HepG2 (cell line): ENCODE results near the gene MFN2.

ENCODE experiments used
- CTCF ChIP-seq: sonication (generic); formaldehyde crosslinking; IDR thresholded peaks from 2 replicates; pipeline ENCODE4 v1.5.0; 2020; ENCODE audit warnings: mild to moderate bottlenecking, missing genetic modification reagents, moderate library complexity
- EHMT2 ChIP-seq: fragments of 200-600 bp; sonication (generic); IDR thresholded peaks from 2 replicates; pipeline ENCODE4 v1.7.0; 2017; ENCODE audit warnings: antibody characterized with exemption, low read depth, low read length, borderline replicate concordance
- EP300 ChIP-seq, 3 experiments: sonication (generic) in 1 of 3; formaldehyde crosslinking in 1 of 3; IDR thresholded peaks; 2 replicates each; pipeline versions ENCODE4 v1.5.1 to v1.6.1; 2011 to 2020; ENCODE audit warnings: low read depth in 2 of 3, low read length in 2 of 3, borderline replicate concordance in 1 of 3, improper control_type of control experiment in 1 of 3, mild to moderate bottlenecking in 1 of 3, missing genetic modification reagents in 1 of 3, moderate library complexity in 1 of 3
- GATAD1 ChIP-seq: IDR thresholded peaks from 2 replicates; pipeline ENCODE4 v1.6.1; 2016; ENCODE audit warnings: missing genetic modification reagents, missing compliant biosample characterization
- KDM4B ChIP-seq: sonication (generic); formaldehyde crosslinking; IDR thresholded peaks from 2 replicates; pipeline ENCODE4 v1.4.0; 2020; ENCODE audit warnings: missing genetic modification reagents
- POLR2A ChIP-seq, 2 experiments: IDR thresholded peaks; 2 replicates each; pipeline ENCODE4 v1.6.1; 2011; ENCODE audit warnings: low read depth in 2 of 2, low read length in 2 of 2, mild to moderate bottlenecking in 1 of 2, moderate library complexity in 1 of 2; ENCODE audit not compliant: insufficient read depth in 1 of 2
- TOE1 ChIP-seq: sonication (generic); formaldehyde crosslinking; IDR thresholded peaks from 2 replicates; pipeline ENCODE4 v1.4.0; 2020; ENCODE audit warnings: mild to moderate bottlenecking, missing genetic modification reagents
- ZNF468 ChIP-seq: sonication (generic); formaldehyde crosslinking; IDR thresholded peaks from 2 replicates; pipeline ENCODE4 v1.8.0; 2022; ENCODE audit warnings: mild to moderate bottlenecking, moderate library complexity, missing genetic modification reagents
- ZNF512 ChIP-seq: sonication (generic); formaldehyde crosslinking; IDR thresholded peaks from 2 replicates; pipeline ENCODE4 v1.4.0; 2020; ENCODE audit warnings: mild to moderate bottlenecking, missing genetic modification reagents

GRCh38 chr1:12032161-12032621, 51.9 kb downstream of the MFN2 start:
- TF ChIP-seq ZNF468 (CRISPR knock-in tag): no peak
- no peak for TF ChIP-seq CTCF (CRISPR knock-in tag)
- no peak for TF ChIP-seq GATAD1 (CRISPR knock-in tag)
- TF ChIP-seq TOE1 (CRISPR knock-in tag): no peak
- no peak for TF ChIP-seq ZNF512
- no peak for TF ChIP-seq EHMT2
- no peak for TF ChIP-seq EP300 (IDR thresholded peaks at IDR 0.05; ENCODE audit: low read depth in 2 of 2, low read length in 2 of 2)
- no peak for TF ChIP-seq EP300 (CRISPR knock-in tag; IDR thresholded peaks at IDR 0.05; ENCODE audit: borderline replicate concordance)
- no peak for TF ChIP-seq POLR2A (IDR thresholded peaks at IDR 0.05; ENCODE audit: insufficient read depth in 1 of 2, low read depth in 2 of 2, low read length in 2 of 2)
- TF ChIP-seq KDM4B (CRISPR knock-in tag): no peak
